Vagina (tissue), 2 donors: Measurements from ENCODE around the gene OR10H5.

Experiments
- POLR2A ChIP-seq, 2 donors: fragments of 450-650 bp; IDR thresholded peaks; one replicate each; pipeline ENCODE4 v1.6.1; 2017; ENCODE audit warnings: antibody characterized with exemption in 2 of 2, mild to moderate bottlenecking in 2 of 2, moderate library complexity in 2 of 2
- POLR2AphosphoS5 ChIP-seq, 2 donors: sonication (generic); formaldehyde crosslinking; IDR thresholded peaks; one replicate each; pipeline ENCODE4 v1.9.0; 2017; ENCODE audit warnings: antibody characterized with exemption in 2 of 2, mild to moderate bottlenecking in 2 of 2, low read depth in 1 of 2; ENCODE audit not compliant: insufficient read depth in 1 of 2
- TF ChIP-seq, protein P1 (sequence below), 3 experiments: fragments of 450-650 bp in 2 of 3; fragments of 200-600 bp in 1 of 3; sonication (generic) in 1 of 3; IDR thresholded peaks; one replicate each; pipeline ENCODE4 v1.5.1; 2017 to 2019; ENCODE audit warnings: antibody characterized with exemption in 3 of 3, mild to moderate bottlenecking in 2 of 3, moderate library complexity in 2 of 3

GRCh38 chr19:15829786-15830185 lies 42.3 kb downstream of the OR10H5 start:
- TF ChIP-seq, protein P1, sequence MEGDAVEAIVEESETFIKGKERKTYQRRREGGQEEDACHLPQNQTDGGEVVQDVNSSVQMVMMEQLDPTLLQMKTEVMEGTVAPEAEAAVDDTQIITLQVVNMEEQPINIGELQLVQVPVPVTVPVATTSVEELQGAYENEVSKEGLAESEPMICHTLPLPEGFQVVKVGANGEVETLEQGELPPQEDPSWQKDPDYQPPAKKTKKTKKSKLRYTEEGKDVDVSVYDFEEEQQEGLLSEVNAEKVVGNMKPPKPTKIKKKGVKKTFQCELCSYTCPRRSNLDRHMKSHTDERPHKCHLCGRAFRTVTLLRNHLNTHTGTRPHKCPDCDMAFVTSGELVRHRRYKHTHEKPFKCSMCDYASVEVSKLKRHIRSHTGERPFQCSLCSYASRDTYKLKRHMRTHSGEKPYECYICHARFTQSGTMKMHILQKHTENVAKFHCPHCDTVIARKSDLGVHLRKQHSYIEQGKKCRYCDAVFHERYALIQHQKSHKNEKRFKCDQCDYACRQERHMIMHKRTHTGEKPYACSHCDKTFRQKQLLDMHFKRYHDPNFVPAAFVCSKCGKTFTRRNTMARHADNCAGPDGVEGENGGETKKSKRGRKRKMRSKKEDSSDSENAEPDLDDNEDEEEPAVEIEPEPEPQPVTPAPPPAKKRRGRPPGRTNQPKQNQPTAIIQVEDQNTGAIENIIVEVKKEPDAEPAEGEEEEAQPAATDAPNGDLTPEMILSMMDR (IDR thresholded peaks at IDR 0.05), result no peak
- TF ChIP-seq POLR2AphosphoS5 (IDR thresholded peaks at IDR 0.05; ENCODE audit: insufficient read depth in 1 of 2, low read depth in 1 of 2), result no peak
- TF ChIP-seq POLR2A (IDR thresholded peaks at IDR 0.05), result no peak
